H9 (cell line): ENCODE data around the gene NFASC. TPM values are rescaled to one million over a fixed set of nuclear protein-coding genes. Genes with fewer than 3 reads are reported as not detected.

Experiments
- DNase-seq: peaks from one replicate; pipeline ENCODE4 v3.0.0-alpha.2; 2017
- H2AFZ ChIP-seq: one replicate; pipeline ENCODE4 v1.6.1; 2013; ENCODE audit warnings: mild to moderate bottlenecking, low read length, control low read depth, moderate library complexity
- H2AK5ac ChIP-seq: 2 replicates; pipeline ENCODE4 v1.6.1; 2013; ENCODE audit warnings: low read length, control low read depth, mixed read lengths; ENCODE audit not compliant: insufficient read length
- H2BK120ac ChIP-seq: one replicate; pipeline ENCODE4 v1.6.1; 2013; ENCODE audit warnings: low read depth, mild to moderate bottlenecking, low read length, control low read depth, inconsistent platforms; ENCODE audit not compliant: poor library complexity, severe bottlenecking
- H2BK12ac ChIP-seq: 2 replicates; pipeline ENCODE4 v1.6.1; 2013; ENCODE audit warnings: low read length, control low read depth, mixed read lengths, low read depth; ENCODE audit not compliant: insufficient read length
- H2BK15ac ChIP-seq: 2 replicates; pipeline ENCODE4 v1.6.1; 2013; ENCODE audit warnings: low read depth, low read length, control low read depth
- H2BK20ac ChIP-seq: one replicate; pipeline ENCODE4 v1.6.1; 2013; ENCODE audit warnings: low read depth, mild to moderate bottlenecking, low read length, control low read depth, inconsistent platforms; ENCODE audit not compliant: poor library complexity, severe bottlenecking
- H2BK5ac ChIP-seq: 2 replicates; pipeline ENCODE4 v1.6.1; 2013; ENCODE audit warnings: low read length, control low read depth, mixed read lengths; ENCODE audit not compliant: insufficient read length
- H3K14ac ChIP-seq: 2 replicates; pipeline ENCODE4 v1.6.1; 2013; ENCODE audit warnings: low read length, control low read depth; ENCODE audit not compliant: insufficient read depth
- H3K18ac ChIP-seq: 2 replicates; pipeline ENCODE4 v1.6.1; 2013; ENCODE audit warnings: low read depth, mild to moderate bottlenecking, mixed read lengths, low read length, control low read depth; ENCODE audit not compliant: insufficient read length
- H3K23ac ChIP-seq: 2 replicates; pipeline ENCODE4 v1.6.1; 2013; ENCODE audit warnings: low read length, control low read depth, mixed read lengths, low read depth; ENCODE audit not compliant: insufficient read length
- H3K23me2 ChIP-seq: 2 replicates; pipeline ENCODE4 v1.6.1; 2013; ENCODE audit warnings: low read depth, mild to moderate bottlenecking, mixed read lengths, low read length, control low read depth; ENCODE audit not compliant: insufficient read length, poor library complexity, severe bottlenecking
- H3K27ac ChIP-seq: 2 replicates; pipeline ENCODE4 v1.5.1; 2013; ENCODE audit warnings: low read length, control low read depth, mixed read lengths, low read depth; ENCODE audit not compliant: insufficient read length
- H3K27me3 ChIP-seq: 2 replicates; pipeline ENCODE4 v1.6.1; 2013; ENCODE audit warnings: low read length, control low read depth, inconsistent platforms; ENCODE audit not compliant: insufficient read depth
- H3K4ac ChIP-seq: 2 replicates; pipeline ENCODE4 v1.6.1; 2013; ENCODE audit warnings: low read depth, mild to moderate bottlenecking, control low read depth, inconsistent platforms, low read length, moderate library complexity
- H3K4me1 ChIP-seq: 2 replicates; pipeline ENCODE4 v1.6.1; 2013; ENCODE audit warnings: low read length, control low read depth, inconsistent platforms; ENCODE audit not compliant: insufficient read depth
- H3K4me2 ChIP-seq: 2 replicates; pipeline ENCODE4 v1.6.1; 2013; ENCODE audit warnings: low read length, control low read depth, mixed read lengths; ENCODE audit not compliant: insufficient read length, insufficient read depth
- H3K56ac ChIP-seq: 2 replicates; pipeline ENCODE4 v1.6.1; 2013; ENCODE audit warnings: low read depth, mild to moderate bottlenecking, mixed read lengths, low read length, control low read depth; ENCODE audit not compliant: insufficient read length
- H3K79me1 ChIP-seq: 2 replicates; pipeline ENCODE4 v1.6.1; 2013; ENCODE audit warnings: low read depth, mild to moderate bottlenecking, moderate library complexity, low read length, control low read depth, inconsistent platforms; ENCODE audit not compliant: insufficient read depth, poor library complexity, severe bottlenecking
- H3K79me2 ChIP-seq: 2 replicates; pipeline ENCODE4 v1.6.1; 2013; ENCODE audit warnings: low read length, control low read depth, inconsistent platforms; ENCODE audit not compliant: insufficient read depth
- H3K9ac ChIP-seq: 2 replicates; pipeline ENCODE4 v1.6.1; 2013; ENCODE audit warnings: low read length, control low read depth, mixed read lengths; ENCODE audit not compliant: insufficient read length; ENCODE audit errors: extremely low read depth
- H3K9me3 ChIP-seq: one replicate; pipeline ENCODE4 v1.6.1; 2013; ENCODE audit warnings: low read depth, low read length, inconsistent platforms; ENCODE audit not compliant: control insufficient read depth
- H3T11ph ChIP-seq: one replicate; pipeline ENCODE4 v1.6.1; 2013; ENCODE audit warnings: mild to moderate bottlenecking, low read length, control low read depth, inconsistent platforms
- H4K20me1 ChIP-seq: one replicate; pipeline ENCODE4 v1.6.1; 2013; ENCODE audit not compliant: control insufficient read depth, insufficient read length, insufficient read depth
- H4K5ac ChIP-seq: 2 replicates; pipeline ENCODE4 v1.6.1; 2013; ENCODE audit warnings: low read depth, mild to moderate bottlenecking, mixed read lengths, low read length, control low read depth; ENCODE audit not compliant: insufficient read length
- H4K8ac ChIP-seq: replicated peaks from 2 replicates; pipeline ENCODE4 v1.6.1; 2013; ENCODE audit warnings: low read length, control low read depth, mixed read lengths, low read depth; ENCODE audit not compliant: insufficient read length
- H4K91ac ChIP-seq: 2 replicates; pipeline ENCODE4 v1.6.1; 2013; ENCODE audit warnings: low read depth, mild to moderate bottlenecking, moderate library complexity, mixed read lengths, low read length, control low read depth; ENCODE audit not compliant: insufficient read length
- H3K27ac Mint-ChIP-seq, 3 experiments: 2 replicates in 2 of 3; 3 replicates in 1 of 3; pipeline ENCODE4 v1.8.0; 2020 to 2021; ENCODE audit warnings: mixed read lengths in 3 of 3, mild to moderate bottlenecking in 1 of 3, moderate library complexity in 1 of 3
- H3K27me3 Mint-ChIP-seq: 2 replicates; pipeline ENCODE4 v1.8.0; 2021; ENCODE audit warnings: low read depth, mild to moderate bottlenecking, moderate library complexity, mixed read lengths
- H3K36me3 Mint-ChIP-seq, 3 experiments: 2 replicates in 2 of 3; 3 replicates in 1 of 3; pipeline ENCODE4 v1.8.0; 2020 to 2021; ENCODE audit warnings: low read depth in 3 of 3, mixed read lengths in 3 of 3; ENCODE audit not compliant: insufficient read depth in 1 of 3
- H3K4me1 Mint-ChIP-seq, 2 experiments: 2 replicates each; pipeline ENCODE4 v1.8.0; 2020; ENCODE audit warnings: mixed read lengths in 2 of 2
- H3K4me3 Mint-ChIP-seq, 2 experiments: 2 replicates in 1 of 2; 3 replicates in 1 of 2; pipeline ENCODE4 v1.8.0; 2020 to 2021; ENCODE audit warnings: mild to moderate bottlenecking in 2 of 2, mixed read lengths in 2 of 2, moderate library complexity in 1 of 2
- H3K9me3 Mint-ChIP-seq, 2 experiments: 2 replicates in 1 of 2; 3 replicates in 1 of 2; pipeline ENCODE4 v1.8.0; 2020; ENCODE audit warnings: mild to moderate bottlenecking in 2 of 2, mixed read lengths in 2 of 2, moderate library complexity in 1 of 2
- CTCF ChIP-seq: fragments of 200-600 bp; sonication (generic); conservative IDR thresholded peaks from 3 replicates; pipeline ENCODE4 v1.8.0; 2021; ENCODE audit warnings: antibody characterized with exemption, mild to moderate bottlenecking
- WGBS: extraction: QIAGEN DNeasy Blood & Tissue Kit; methylation state at CpG from one replicate; pipeline ENCODE4 v1.1.7; 2013; ENCODE audit warnings: missing lambda C conversion rate, low lambda C conversion rate, mixed read lengths; ENCODE audit not compliant: insufficient read length; ENCODE audit errors: extremely low coverage; 5-methylcytosine and 5-hydroxymethylcytosine counted together
- total RNA-seq: library from RNA; stranded (reverse); gene quantifications from 2 replicates; pipeline ENCODE4 v1.2.1, GENCODE V29; 2021

NFASC gene
- total RNA-seq, 1 experiment from 2014 or later = 5.0 TPM

- H2BK12ac ChIP-seq = no peak overlapping the region
- no peak overlapping the region for H3K9ac ChIP-seq
- Mint-ChIP-seq H3K27ac (no peak overlapping the region), H3K4me3 (no peak overlapping the region), H3K9me3 (no peaks in the 10 kb centered on the region), H3K36me3 (no peaks in the 10 kb centered on the region), H3K27me3 (no peaks in the 10 kb centered on the region; the same call in 1 of the 2 replicates), H3K4me1 (no peaks in the 10 kb centered on the region; a peak in 2 of 4 replicates)
- H2AK5ac ChIP-seq = no peak overlapping the region
- no peaks in the 10 kb centered on the region for H3K79me1 ChIP-seq
- H2BK120ac ChIP-seq = no peak overlapping the region
- H3K4me1 ChIP-seq = no peaks in the 10 kb centered on the region
- no peak overlapping the region for H3K4me2 ChIP-seq
- no peak overlapping the region for H2BK20ac ChIP-seq
- H3T11ph ChIP-seq = no peak overlapping the region
- no peak overlapping the region for H3K14ac ChIP-seq
- peaks cover 3% of the 10 kb centered on the region for H3K23me2 ChIP-seq
- no peak overlapping the region for H3K4ac ChIP-seq
- H3K27me3 ChIP-seq = no peaks in the 10 kb centered on the region
- H3K9me3 ChIP-seq = no peaks in the 10 kb centered on the region
- no peak overlapping the region for H2BK15ac ChIP-seq
- no peak overlapping the region for H3K56ac ChIP-seq
- no peak overlapping the region for H2BK5ac ChIP-seq
- no peak overlapping the region for H4K8ac ChIP-seq
- H4K91ac ChIP-seq = no peak overlapping the region
- H3K79me2 ChIP-seq = no peaks in the 10 kb centered on the region
- DNase-seq = no peak
- no peak overlapping the region for H3K23ac ChIP-seq
- WGBS = no CpG with 5 or more reads among the region's 2 CpGs
- H4K20me1 ChIP-seq = no peaks in the 10 kb centered on the region
- no peak overlapping the region for H2AFZ ChIP-seq
- no peak overlapping the region for H4K5ac ChIP-seq
- H3K18ac ChIP-seq = no peak overlapping the region
- no peak for TF ChIP-seq CTCF
- H3K27ac ChIP-seq = no peak overlapping the region
Observed at GRCh38 chr1:205068457-205069040, 197.9 kb downstream of the NFASC start.
